SH-SY5Y (cell line): ENCODE data around the gene RASAL3.

Experiments
- GATA2 ChIP-seq: IDR thresholded peaks from 2 replicates; pipeline ENCODE4 v1.6.1; 2011; ENCODE audit warnings: mild to moderate bottlenecking, low read depth, low read length
- GATA3 ChIP-seq: IDR thresholded peaks from 2 replicates; pipeline ENCODE4 v1.6.1; 2011; ENCODE audit warnings: low read depth, mild to moderate bottlenecking, low read length, moderate library complexity

Gene RASAL3

DNA sequence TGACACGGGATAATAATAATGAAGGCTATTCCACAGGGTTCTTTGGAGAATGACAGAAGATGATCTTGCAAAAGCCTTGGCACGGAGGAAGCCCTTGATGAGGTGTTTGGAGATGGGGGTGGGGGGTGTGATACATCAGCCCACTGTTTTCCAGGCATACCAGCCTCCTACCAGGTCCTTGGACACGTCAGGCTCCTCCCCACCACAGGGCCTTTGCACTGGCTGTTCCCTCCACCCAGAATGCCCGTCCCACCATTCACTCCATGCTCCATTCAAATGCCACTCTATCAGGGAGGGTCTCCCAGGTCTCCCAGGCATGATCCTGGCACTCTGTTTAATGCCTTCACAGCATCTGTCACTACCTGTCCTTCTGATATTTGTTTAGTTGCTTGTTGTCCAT is 17.3 kb downstream of the RASAL3 start:
- no peak for TF ChIP-seq GATA3
- no peak for TF ChIP-seq GATA2

DNA sequence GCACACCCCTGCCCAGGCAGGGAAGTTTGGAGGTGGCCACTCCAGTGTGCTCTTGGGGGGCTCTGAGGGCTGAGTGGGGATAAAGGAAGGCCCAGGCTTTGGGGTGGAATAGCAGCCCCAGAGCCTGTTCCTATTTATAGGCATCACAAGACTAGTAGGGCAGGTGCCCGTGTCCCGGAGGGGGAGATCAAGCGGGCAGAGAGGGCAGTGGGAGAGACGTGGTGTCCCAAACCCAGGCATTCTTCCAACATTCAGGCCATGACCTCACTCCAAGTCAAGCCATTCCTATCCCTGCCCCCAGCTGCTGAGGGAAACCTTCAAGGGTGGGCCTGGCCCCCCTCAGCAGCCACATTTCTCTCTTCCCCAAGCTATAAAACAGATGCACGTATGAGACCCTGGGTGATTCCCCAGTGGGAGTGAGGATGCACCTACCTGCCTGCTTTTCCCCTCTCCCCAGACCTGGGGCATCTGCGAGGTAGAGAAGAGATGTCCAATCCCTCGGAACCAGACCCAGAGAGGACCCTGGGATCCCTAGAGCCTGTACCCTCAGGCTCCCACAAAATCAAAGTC is 18.5 kb downstream of the RASAL3 start:
- no peak for TF ChIP-seq GATA2
- TF ChIP-seq GATA3 = no peak

DNA sequence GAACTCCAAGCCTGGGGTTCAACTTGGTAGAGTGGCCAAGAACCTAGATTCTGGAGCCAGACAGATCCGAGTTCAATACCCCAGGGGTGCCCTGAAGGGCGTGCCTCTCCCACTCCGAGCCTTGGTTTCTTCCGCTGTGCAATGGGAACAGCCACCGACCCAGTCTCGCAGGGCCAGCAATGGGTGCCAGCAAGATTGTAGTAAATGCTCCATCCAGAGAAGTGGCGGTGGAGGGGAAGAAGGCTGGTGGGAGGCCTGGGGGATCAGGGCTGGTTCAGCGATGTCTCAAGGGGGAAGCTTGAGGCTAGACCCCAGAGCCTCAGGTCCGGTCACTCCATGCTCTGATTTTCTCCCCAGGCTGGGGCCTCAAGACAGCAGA is 19.1 kb downstream of the RASAL3 start:
- TF ChIP-seq GATA2 (no peak), GATA3 (no peak)

DNA sequence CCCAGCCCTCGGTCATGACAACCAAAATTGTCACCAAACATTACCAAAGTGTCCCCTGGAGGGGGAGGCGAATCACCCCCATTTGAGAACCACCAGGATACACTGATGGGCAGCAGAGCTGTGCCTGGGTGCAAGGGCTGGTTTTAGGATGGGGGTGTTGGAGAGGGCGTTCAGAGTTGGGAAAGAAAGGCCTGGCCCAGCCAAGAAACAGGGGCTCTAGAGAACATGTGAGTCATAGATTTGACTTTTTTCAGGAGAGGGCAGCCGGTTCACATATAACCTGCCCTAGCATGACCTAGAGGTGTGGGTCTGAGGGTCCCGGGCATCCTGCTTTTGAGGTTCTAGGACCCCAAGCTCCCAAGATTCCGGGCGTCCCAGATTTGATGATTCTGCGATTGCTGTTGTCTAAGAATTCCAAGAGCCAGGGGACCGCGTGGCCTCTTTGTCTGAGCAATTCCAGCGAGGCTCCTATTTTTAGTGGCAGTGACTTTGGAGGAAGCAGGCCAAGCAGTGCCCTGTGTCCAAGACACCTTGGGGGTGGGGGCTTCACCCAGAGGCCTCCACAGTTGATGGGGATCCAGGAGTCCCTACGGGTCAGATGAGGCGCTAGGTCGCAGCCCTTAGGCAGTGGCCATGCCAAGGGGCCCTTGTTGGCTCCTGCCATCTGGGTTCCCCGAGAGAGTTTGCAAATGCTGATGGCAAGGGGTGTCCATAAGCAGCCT is 19.7 kb downstream of the RASAL3 start:
- no peak for TF ChIP-seq GATA2
- no peak for TF ChIP-seq GATA3

DNA sequence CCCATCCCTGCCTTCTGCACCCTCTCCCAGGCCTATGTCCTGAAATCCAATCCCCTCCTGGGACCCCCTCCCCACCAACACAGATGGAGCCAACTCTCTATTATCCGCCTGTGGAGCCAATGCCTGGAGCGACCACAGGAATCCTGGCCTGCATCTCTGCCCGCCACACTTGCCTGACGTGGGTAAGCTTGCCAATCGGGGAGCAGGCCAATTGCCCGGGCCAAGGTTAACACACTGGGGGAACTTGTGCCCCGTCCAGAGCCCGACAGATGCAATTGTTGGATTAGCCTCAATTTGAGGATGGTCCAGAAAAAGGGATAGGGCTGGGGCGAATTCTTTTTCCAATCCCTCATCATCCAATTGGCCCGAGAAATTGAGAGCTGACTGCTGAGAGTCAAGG is 20.5 kb downstream of the RASAL3 start:
- TF ChIP-seq GATA2 = no peak
- TF ChIP-seq GATA3 = no peak

DNA sequence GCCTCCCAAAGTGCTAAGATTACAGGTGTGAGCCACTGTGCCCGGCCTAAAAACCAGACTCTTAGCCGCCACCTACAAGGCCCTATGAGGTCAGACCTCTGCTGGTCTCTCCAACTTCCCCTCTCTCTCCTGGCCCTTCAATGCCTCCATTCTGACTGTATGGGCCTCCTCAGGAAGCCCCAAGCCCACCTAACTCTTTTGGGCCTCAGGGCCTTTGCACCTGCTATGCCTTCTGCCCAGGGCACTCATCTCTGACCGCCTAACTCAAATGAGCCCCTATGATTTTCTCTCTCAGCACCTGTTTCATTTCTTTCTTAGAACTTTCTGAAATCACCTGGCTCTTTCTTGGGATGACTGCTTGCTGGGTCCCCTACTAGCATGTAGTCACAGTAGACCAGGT is 21.0 kb downstream of the RASAL3 start:
- no peak for TF ChIP-seq GATA3
- TF ChIP-seq GATA2 = no peak

DNA sequence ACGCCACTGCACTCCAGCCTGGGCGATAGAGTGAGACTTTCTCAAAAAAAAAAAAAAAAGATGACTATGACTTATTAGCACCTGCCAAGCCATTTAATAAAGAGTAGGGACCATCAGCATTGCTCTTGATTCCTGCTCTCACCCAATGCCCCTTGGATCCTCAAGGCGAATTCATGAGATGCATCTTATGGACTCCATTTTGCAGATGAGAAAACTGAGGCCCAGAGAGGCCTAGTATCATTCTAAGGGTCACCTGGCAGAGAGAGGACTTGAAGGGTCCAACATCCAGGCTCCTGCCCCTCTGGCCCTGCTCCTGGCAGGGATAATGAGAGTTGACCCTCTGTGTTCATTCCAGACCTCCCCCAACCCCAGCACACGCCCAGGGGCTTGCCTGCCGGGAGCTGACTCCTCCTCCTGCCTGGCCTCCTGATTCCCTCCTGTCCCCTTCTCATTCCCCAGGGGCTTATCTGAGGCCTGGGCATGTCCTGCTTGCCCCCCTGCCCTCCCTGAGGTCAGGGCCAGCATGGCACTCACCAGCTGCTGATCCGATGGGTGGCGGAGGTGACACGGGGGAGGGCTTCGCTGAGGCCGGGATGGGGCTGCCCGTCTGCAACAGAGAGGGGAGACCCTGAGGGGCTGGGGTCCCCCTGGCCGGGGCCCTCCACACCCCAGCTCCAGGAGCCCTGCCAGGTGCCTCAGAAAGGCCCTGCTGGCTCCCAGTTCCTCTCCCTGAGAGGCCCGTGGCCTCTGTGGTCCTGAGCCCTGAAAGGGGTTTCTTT is 22.0 kb downstream of the RASAL3 start:
- TF ChIP-seq GATA2 = no peak
- no peak for TF ChIP-seq GATA3

DNA sequence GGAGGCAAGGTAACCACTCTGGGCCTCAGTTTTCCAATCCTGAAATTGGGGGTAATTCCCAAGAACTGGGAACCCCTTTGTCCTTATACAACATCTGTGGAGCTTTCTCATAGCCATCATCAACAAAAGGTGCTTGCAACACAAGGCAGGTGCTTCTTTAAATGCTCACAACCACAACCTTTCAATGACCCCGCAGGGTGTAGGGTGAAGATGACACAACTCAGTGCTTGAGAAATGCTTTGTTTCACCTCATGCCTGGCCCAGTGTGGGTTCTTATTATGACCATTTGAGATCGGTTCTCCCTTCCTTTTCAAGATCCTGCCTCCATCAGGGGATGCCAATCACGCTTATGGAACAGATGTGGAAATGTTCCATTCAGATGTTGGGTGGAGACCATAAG is 23.0 kb downstream of the RASAL3 start:
- TF ChIP-seq GATA3 = no peak
- TF ChIP-seq GATA2 = no peak

DNA sequence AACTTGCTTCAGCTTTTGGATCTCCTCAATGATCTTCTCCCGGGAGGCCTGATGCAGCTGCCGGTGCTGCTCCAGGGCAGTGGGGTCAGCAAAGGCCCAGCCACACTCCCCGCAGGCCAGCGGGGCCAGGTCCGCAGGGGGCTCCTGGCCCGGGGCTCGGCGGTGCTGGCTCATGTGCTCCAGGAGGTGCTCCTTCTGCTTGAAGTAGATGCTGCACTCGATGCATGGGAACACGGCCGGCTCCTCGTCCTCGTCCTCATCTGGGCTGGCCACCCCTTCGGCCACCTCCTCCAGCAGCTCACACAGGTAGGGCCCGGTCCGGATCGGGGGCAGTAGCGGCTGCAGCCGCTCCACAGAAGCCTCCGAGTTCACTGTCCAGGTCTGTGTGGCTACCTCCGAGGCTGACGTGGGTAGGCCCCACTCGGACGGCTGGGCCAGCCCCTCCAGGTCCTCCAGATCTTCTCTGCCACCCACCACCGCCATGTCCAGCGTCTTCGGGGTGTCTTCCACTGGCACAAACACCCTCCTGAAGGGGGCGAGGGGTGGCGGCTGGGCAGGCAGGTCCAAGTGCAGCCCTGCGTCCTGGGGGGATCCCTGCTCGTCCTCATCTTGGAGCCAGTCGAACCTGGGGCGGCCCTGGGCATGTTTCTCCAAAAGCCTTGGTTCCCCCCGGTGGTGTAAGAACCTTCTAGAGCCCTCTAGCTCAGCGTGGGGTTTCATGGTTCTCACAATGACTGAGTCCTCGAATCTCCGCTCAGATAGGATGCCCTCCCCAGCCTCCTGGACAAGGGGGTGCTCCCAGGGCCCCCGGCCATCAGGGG is 24.3 kb downstream of the RASAL3 start:
- no peak for TF ChIP-seq GATA2
- no peak for TF ChIP-seq GATA3

DNA sequence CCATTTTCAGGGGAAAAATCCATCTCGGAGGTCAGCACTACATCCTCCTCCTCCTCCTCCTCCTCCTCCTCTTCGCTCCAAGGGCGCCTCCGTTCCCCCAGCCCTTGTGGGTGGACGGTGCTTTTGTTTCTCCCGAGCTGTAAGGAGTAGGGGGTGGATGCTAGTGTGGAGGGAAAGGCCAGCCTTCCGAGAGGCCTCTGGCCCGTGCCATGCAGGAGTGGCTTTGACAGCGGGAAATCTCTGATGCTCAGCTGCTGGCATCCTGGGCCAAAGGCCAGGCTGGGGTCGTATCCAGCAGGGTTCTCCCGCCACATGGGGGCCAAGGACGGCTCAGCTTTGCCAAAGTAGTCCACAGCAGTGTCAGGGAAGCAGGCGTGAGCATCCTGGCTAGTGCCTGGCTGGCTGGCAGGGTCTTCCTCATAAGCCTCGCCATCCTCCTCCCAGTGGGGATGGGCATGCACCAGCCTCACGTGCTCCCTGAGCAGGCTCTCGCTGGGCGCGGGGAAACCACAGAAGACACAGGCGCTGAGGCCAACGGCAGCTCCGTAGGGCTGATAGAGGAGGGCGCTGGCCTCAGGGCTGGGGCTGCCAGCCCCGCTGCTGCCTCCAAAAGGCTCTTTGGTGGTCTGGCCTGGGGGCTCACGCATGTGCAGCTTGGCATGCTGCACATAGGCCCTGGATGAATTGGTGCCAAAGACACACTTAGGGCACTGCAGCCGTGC is 25.1 kb downstream of the RASAL3 start:
- TF ChIP-seq GATA3 = no peak
- TF ChIP-seq GATA2 = no peak

DNA sequence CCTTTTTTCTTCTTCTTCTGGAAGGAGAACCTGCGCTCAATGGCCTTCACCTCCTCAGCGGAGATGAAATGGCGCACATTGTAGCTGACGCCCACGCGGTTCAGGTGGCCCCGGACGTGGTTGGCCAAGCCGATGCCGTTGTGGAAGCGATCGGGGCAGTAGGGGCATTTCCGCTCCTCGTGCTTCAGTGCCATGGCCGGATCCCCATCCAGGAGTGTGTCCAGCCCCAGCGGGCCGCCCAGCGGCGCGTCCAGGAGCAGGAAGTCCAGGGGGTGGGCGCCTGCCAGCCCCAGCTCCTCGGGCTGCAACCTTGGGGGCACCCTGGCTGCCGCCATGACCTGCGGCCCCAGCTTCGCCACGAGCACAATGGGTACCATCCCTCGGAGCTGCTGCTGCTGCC is 25.8 kb downstream of the RASAL3 start:
- no peak for TF ChIP-seq GATA2
- TF ChIP-seq GATA3 = no peak

DNA sequence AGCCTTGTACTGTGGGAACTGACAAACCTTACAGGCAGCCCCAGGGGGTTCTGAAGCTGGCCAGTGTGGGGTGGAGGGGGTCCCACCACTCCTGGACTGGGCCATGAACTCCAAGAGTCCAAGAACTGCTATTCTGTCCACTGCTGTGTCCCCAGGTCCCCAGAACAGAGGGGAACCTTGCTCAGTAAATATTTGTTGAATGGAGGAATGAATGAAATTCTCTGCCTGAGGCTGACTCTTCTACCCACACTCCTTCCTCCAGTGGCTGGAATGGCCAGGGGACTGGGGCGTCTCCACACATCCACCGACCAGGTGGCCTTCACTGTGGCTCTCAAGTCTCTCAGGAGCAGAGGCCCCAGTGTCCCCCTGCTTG is 26.2 kb downstream of the RASAL3 start:
- TF ChIP-seq GATA2 (no peak), GATA3 (no peak)

DNA sequence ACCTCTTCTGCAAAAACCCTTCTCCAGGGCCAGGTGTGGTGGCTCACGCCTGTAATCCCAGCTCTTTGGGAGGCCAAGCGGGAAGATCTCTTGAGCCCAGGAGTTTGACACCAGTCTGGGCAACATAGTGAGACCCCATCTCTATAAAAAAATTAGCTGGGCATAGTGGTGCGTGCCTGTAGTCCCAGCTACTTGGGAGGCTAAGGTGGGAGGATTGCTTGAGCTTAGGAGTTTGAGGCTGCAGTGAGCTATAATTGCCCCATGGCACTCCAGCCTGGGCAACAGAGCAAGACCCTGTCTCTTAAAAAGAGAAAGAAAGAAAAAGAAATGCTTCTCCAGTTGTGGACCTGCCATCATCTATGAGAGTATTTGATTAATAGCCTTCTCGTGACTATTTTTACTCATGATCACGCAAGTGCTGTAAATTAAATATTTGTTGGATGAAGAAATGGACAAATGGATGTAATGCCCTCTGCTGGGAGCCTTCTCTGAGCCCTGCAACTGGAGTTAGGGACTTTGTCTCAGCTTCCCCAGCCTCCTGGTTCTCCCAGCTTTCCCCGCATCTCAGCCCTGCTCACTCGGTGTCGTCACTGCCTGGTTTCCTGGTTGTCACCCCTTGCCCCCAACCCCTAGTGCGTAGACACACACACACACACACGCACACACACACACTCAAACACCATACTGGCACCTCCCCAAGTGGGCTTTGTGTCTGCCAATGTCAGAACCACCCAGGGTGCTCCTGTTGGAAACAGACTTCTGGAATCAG is 26.8 kb downstream of the RASAL3 start:
- TF ChIP-seq GATA3 = no peak
- no peak for TF ChIP-seq GATA2

DNA sequence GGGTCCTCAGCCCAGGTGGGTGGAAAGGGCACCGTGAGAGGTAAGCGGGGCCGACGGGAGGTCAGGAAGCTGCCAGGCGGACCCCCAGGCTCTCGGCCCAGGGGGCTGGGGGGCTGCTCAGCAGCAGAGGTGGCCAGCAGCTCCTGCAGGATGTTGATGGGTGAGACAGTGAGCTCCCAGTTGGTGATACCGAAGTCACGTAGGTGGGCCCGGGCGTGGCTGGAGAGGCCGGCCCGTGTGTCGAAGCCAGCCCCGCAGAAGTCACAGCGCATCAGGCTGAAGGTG is 27.6 kb downstream of the RASAL3 start:
- no peak for TF ChIP-seq GATA2
- no peak for TF ChIP-seq GATA3
